Activated T-helper 2 cell treated with anti-CD3 and anti-CD28 coated beads, Interferon-gamma antibody, Interleukin-2, Interleukin-4, amounts not matched to agents 10 μg/mL and 5 μg/mL and 100 μg/mL, durations not matched to agents 14 hours and 24 hours and 36 hours (primary cell): ENCODE data around the gene RNF13. TPM values are rescaled to one million over a fixed set of nuclear protein-coding genes. Genes with fewer than 3 reads are reported as not detected.
"Not testable (repeated sequence)": the region's sequence is repeated elsewhere in the genome, so short reads cannot be mapped to it uniquely, and the experiment has no call there.

Experiments
- DNase-seq: peaks from one replicate; pipeline ENCODE4 v3.0.0; 2021; ENCODE audit warnings: low spot score
- H3K27ac Mint-ChIP-seq: one replicate; pipeline ENCODE4 v1.8.0; 2021; ENCODE audit warnings: mixed read lengths
- H3K27me3 Mint-ChIP-seq: one replicate; pipeline ENCODE4 v1.8.0; 2021; ENCODE audit warnings: low read depth, mixed read lengths
- H3K36me3 Mint-ChIP-seq: one replicate; pipeline ENCODE4 v1.8.0; 2021; ENCODE audit warnings: low read depth, mixed read lengths
- H3K4me1 Mint-ChIP-seq: one replicate; pipeline ENCODE4 v1.8.0; 2021; ENCODE audit warnings: low read depth, mixed read lengths
- H3K4me3 Mint-ChIP-seq: one replicate; pipeline ENCODE4 v1.8.0; 2021; ENCODE audit warnings: low read depth, mild to moderate bottlenecking, moderate library complexity, mixed read lengths
- H3K9me3 Mint-ChIP-seq: one replicate; pipeline ENCODE4 v1.8.0; 2021; ENCODE audit warnings: mixed read lengths
- intact Hi-C: fragments of 100-400 bp; cut with micrococcal nuclease; formaldehyde crosslinking; loops from one replicate; pipeline ENCODE4 v1.15.1; 2023
- total RNA-seq: library from RNA; stranded (reverse); gene quantifications from 2 replicates; pipeline ENCODE4 v1.2.3, GENCODE V29; 2022

The RNF13 gene
- total RNA-seq, 1 donor from 2014 or later, result 33.5 TPM

GRCh38 chr3:149919509-149919908 lies 106.5 kb downstream of the RNF13 start:
- H3K27ac Mint-ChIP-seq, result no peak overlapping the region
- peaks cover 20% of the 10 kb centered on the region for H3K36me3 Mint-ChIP-seq
- no peak overlapping the region for H3K4me3 Mint-ChIP-seq
- intact Hi-C loops, result no loop called here
- no peaks in the 10 kb centered on the region for H3K9me3 Mint-ChIP-seq
- peaks cover 1% of the 10 kb centered on the region for H3K4me1 Mint-ChIP-seq
- H3K27me3 Mint-ChIP-seq, result no peaks in the 10 kb centered on the region
- no peak for DNase-seq

- H3K4me3 Mint-ChIP-seq, result no peak overlapping the region
- H3K36me3 Mint-ChIP-seq, result peaks cover 20% of the 10 kb centered on the region
- H3K27ac Mint-ChIP-seq, result no peak overlapping the region
- intact Hi-C loops, result no loop called here
- H3K27me3 Mint-ChIP-seq, result no peaks in the 10 kb centered on the region
- peaks cover 1% of the 10 kb centered on the region for H3K4me1 Mint-ChIP-seq
- H3K9me3 Mint-ChIP-seq, result no peaks in the 10 kb centered on the region
- DNase-seq, result no peak
Observed at GRCh38 chr3:149920119-149920518, 107.1 kb downstream of the RNF13 start.

- H3K27ac Mint-ChIP-seq, result no peak overlapping the region
- peaks cover 29% of the 10 kb centered on the region for H3K36me3 Mint-ChIP-seq
- no peak for DNase-seq
- no peak overlapping the region for H3K4me3 Mint-ChIP-seq
- intact Hi-C loops, result no loop called here
- peaks cover 8% of the 10 kb centered on the region for H3K9me3 Mint-ChIP-seq
- H3K27me3 Mint-ChIP-seq, result no peaks in the 10 kb centered on the region
- peaks cover 4% of the 10 kb centered on the region for H3K4me1 Mint-ChIP-seq
Observed at GRCh38 chr3:149933008-149933407, 120.0 kb downstream of the RNF13 start.

GRCh38 chr3:149933858-149934257 lies 120.8 kb downstream of the RNF13 start:
- intact Hi-C loops, result no loop called here
- Mint-ChIP-seq H3K36me3 (peaks cover 25% of the 10 kb centered on the region), H3K9me3 (peaks cover 8% of the 10 kb centered on the region), H3K27me3 (no peaks in the 10 kb centered on the region), H3K4me1 (peaks cover 4% of the 10 kb centered on the region), H3K4me3 (no peak overlapping the region), H3K27ac (no peak overlapping the region)
- no peak for DNase-seq

DNA sequence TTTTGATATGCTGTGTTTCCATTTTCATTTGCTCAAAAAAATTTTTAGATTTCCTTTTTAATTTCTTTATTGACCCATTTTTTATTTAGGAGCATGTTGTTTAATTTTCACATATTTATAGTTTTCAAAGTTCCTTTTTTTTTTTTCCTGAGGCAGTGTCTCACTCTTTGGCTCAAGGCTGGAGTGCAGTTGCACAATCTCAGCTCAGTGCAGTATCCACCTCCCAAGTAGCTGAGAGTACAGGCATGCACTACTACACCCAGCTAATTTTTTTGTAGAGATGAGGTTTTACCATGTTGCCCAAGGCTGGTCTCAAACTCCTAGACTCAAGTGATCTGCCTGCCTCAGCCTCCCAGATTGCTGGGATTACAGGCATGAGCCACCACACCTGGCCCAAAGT lies 121.5 kb downstream of the RNF13 start:
- Mint-ChIP-seq H3K27me3 (no peaks in the 10 kb centered on the region), H3K4me3 (no peak overlapping the region), H3K27ac (no peak overlapping the region), H3K36me3 (peaks cover 22% of the 10 kb centered on the region), H3K9me3 (peaks cover 8% of the 10 kb centered on the region), H3K4me1 (peaks cover 10% of the 10 kb centered on the region)
- no peak for DNase-seq
- intact Hi-C loops, result no loop called here

DNA sequence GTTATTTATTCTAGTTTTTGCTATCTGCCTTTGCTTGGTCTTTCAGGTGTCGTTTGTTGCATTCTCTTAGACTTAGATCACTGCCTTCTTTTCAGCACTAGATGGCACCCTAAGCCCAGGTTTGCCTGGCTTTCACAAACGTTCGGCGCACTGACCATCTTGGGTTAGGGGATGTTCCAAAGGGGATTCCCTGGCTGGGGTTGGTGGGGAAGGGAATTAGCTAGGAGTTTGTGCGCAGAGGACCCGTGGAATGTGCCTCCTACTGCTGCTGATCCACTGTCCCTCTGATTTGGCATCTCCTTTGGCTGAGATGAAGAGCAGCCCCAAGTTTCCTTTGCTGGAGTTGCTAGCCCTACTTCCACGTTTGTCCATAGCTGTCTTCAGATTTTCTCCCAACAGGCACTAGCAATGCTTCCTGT lies 123.8 kb downstream of the RNF13 start:
- intact Hi-C loops, result loop anchor here (1.0 kb wide), 1 partner anchor 247 kb away; no protein-coding TSS in a partner anchor
- Mint-ChIP-seq H3K4me3 (no peak overlapping the region), H3K36me3 (peaks cover 18% of the 10 kb centered on the region), H3K9me3 (peaks cover 6% of the 10 kb centered on the region), H3K27me3 (no peaks in the 10 kb centered on the region), H3K27ac (no peak overlapping the region), H3K4me1 (peaks cover 13% of the 10 kb centered on the region)
- no peak for DNase-seq

- H3K27me3 Mint-ChIP-seq, H3K4me3 Mint-ChIP-seq, intact Hi-C loops, DNase-seq, H3K9me3 Mint-ChIP-seq, H3K27ac Mint-ChIP-seq: not testable (repeated sequence)
- Mint-ChIP-seq H3K36me3 (peaks cover 23% of the 10 kb centered on the region), H3K4me1 (peaks cover 13% of the 10 kb centered on the region)
Observed at GRCh38 chr3:149938392-149939055, 125.5 kb downstream of the RNF13 start.

- Mint-ChIP-seq H3K27ac (no peak overlapping the region), H3K4me3 (no peak overlapping the region), H3K9me3 (peaks cover 4% of the 10 kb centered on the region), H3K27me3 (no peaks in the 10 kb centered on the region), H3K36me3 (peaks cover 31% of the 10 kb centered on the region), H3K4me1 (peaks cover 12% of the 10 kb centered on the region)
- intact Hi-C loops, result no loop called here
- DNase-seq, result no peak
Observed at GRCh38 chr3:149941186-149941585, 128.2 kb downstream of the RNF13 start.

DNA sequence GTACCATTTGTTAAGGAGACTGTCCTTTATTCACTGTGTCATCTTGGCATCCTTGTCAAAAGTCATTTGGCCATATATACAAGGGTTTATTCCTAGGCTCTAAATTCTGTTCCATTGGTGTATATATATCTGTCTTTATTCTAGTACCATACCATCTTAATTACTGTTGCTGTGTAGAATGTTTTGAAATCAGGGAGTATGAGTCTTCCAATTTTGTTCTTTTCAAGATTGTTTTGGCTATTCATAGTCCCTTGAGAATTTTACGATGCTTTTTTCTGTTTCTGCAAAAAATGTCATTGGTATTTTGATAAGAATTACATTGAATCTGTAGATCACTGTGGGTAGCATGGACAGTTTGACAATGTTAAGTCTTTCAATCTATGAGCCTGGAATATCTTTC lies 128.9 kb downstream of the RNF13 start:
- no peak for DNase-seq
- no peaks in the 10 kb centered on the region for H3K27me3 Mint-ChIP-seq
- intact Hi-C loops, result no loop called here
- no peak overlapping the region for H3K27ac Mint-ChIP-seq
- H3K4me1 Mint-ChIP-seq, result peaks cover 10% of the 10 kb centered on the region
- H3K4me3 Mint-ChIP-seq, result no peak overlapping the region
- peaks cover 35% of the 10 kb centered on the region for H3K36me3 Mint-ChIP-seq
- peaks cover 4% of the 10 kb centered on the region for H3K9me3 Mint-ChIP-seq

DNA sequence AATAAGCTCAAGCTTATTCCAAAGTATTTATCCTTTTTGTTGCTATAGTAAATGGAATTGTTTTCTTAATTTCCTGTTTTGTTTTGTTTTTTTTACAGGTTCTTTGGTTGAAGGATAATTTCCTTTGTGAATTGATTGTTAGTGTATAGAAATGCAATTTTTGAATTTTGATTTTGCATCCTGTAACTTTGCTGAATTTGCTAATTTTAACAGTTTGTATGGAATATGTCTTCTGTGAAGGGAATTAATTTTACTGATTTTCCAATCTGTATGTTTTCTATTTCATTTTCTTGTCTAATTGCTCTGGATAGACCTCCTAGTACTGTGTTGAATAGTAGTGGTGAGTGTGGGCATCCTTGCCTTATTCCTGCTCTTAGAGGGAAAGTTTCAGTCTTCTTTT lies 129.4 kb downstream of the RNF13 start:
- Mint-ChIP-seq H3K9me3 (peaks cover 4% of the 10 kb centered on the region), H3K36me3 (peaks cover 36% of the 10 kb centered on the region), H3K4me3 (no peak overlapping the region), H3K27ac (no peak overlapping the region), H3K27me3 (no peaks in the 10 kb centered on the region), H3K4me1 (peaks cover 10% of the 10 kb centered on the region)
- no peak for DNase-seq
- intact Hi-C loops, result no loop called here

DNA sequence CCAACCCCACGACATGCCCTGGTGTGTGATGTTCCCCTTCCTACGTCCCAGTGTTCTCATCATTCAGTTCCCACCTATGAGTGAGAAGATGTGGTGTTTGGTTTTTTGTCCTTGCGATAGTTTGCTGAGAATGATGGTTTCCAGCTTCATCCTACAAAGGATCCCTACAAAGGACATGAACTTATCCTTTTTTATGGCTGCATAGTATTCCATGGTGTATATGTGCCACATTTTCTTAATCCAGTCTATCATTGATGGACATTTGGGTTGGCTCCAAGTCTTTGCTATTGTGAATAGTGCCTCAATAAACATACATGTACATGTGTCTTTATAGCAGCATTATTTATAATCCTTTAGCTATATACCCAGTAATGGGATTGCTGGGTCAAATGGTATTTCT lies 131.0 kb downstream of the RNF13 start:
- H3K4me3 Mint-ChIP-seq, H3K27ac Mint-ChIP-seq, H3K9me3 Mint-ChIP-seq, intact Hi-C loops, DNase-seq, H3K27me3 Mint-ChIP-seq, H3K4me1 Mint-ChIP-seq: not testable (repeated sequence)
- peaks cover 36% of the 10 kb centered on the region for H3K36me3 Mint-ChIP-seq

- peaks cover 4% of the 10 kb centered on the region for H3K9me3 Mint-ChIP-seq
Observed at GRCh38 chr3:149947231-149947630, 134.2 kb downstream of the RNF13 start.

GRCh38 chr3:149949181-149949580 lies 136.2 kb downstream of the RNF13 start:
- Mint-ChIP-seq H3K27me3 (no peaks in the 10 kb centered on the region), H3K4me1 (peaks cover 2% of the 10 kb centered on the region), H3K4me3 (no peak overlapping the region), H3K36me3 (peaks cover 14% of the 10 kb centered on the region), H3K9me3 (no peaks in the 10 kb centered on the region), H3K27ac (no peak overlapping the region)
- DNase-seq, result no peak
- intact Hi-C loops, result no loop called here

More at GRCh38 chr3:149947231-149947630, 134.2 kb downstream of the RNF13 start:
- DNase-seq, result no peak
- peaks cover 29% of the 10 kb centered on the region for H3K36me3 Mint-ChIP-seq
- H3K4me1 Mint-ChIP-seq, result no peaks in the 10 kb centered on the region
- no peak overlapping the region for H3K4me3 Mint-ChIP-seq
- no peak overlapping the region for H3K27ac Mint-ChIP-seq
- intact Hi-C loops, result no loop called here
- no peaks in the 10 kb centered on the region for H3K27me3 Mint-ChIP-seq

- H3K36me3 Mint-ChIP-seq, result no peaks in the 10 kb centered on the region
- H3K9me3 Mint-ChIP-seq, result no peaks in the 10 kb centered on the region
- no peaks in the 10 kb centered on the region for H3K27me3 Mint-ChIP-seq
- H3K4me3 Mint-ChIP-seq, result no peak overlapping the region
- peaks cover 11% of the 10 kb centered on the region for H3K4me1 Mint-ChIP-seq
- intact Hi-C loops, result no loop called here
- DNase-seq, result no peak
- no peak overlapping the region for H3K27ac Mint-ChIP-seq
Observed at GRCh38 chr3:149954812-149955211, 141.8 kb downstream of the RNF13 start.
